ENCODE measurements around the gene KLF13. TPM values are rescaled to one million over a fixed set of nuclear protein-coding genes. Genes with fewer than 3 reads are reported as not detected.

Gene KLF13
- total RNA-seq, 1 donor from 2014 or later = 31.0 TPM

GRCh38 chr15:31308185-31308639 lies 18.4 kb upstream of the KLF13 start:
- Mint-ChIP-seq H3K4me1 (ENCODE audit: low read depth, unreplicated experiment) (no peaks in the 10 kb centered on the region), H3K27ac (ENCODE audit: unreplicated experiment) (no peak overlapping the region), H3K36me3 (ENCODE audit: low read depth, unreplicated experiment) (no peaks in the 10 kb centered on the region), H3K9me3 (ENCODE audit: unreplicated experiment) (no peaks in the 10 kb centered on the region), H3K4me3 (ENCODE audit: unreplicated experiment) (no peak overlapping the region), H3K27me3 (ENCODE audit: low read depth, unreplicated experiment) (peaks cover 58% of the 10 kb centered on the region)
- H3K9me3 ChIP-seq (ENCODE audit: insufficient read depth, low read depth, low read length) = no peaks in the 10 kb centered on the region
- no peak overlapping the region for H3K27ac ChIP-seq (ENCODE audit: low read depth, low read length)
- DNase-seq (ENCODE audit: low read depth) (no peak), FAIRE-seq (no peak)
- no peak overlapping the region for H3K4me2 ChIP-seq (ENCODE audit: low read length)
- TF ChIP-seq EZH2 (IDR thresholded peaks at IDR 0.05; ENCODE audit: insufficient read depth, low read length) = no peak
- TF ChIP-seq, protein P1, sequence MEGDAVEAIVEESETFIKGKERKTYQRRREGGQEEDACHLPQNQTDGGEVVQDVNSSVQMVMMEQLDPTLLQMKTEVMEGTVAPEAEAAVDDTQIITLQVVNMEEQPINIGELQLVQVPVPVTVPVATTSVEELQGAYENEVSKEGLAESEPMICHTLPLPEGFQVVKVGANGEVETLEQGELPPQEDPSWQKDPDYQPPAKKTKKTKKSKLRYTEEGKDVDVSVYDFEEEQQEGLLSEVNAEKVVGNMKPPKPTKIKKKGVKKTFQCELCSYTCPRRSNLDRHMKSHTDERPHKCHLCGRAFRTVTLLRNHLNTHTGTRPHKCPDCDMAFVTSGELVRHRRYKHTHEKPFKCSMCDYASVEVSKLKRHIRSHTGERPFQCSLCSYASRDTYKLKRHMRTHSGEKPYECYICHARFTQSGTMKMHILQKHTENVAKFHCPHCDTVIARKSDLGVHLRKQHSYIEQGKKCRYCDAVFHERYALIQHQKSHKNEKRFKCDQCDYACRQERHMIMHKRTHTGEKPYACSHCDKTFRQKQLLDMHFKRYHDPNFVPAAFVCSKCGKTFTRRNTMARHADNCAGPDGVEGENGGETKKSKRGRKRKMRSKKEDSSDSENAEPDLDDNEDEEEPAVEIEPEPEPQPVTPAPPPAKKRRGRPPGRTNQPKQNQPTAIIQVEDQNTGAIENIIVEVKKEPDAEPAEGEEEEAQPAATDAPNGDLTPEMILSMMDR (IDR thresholded peaks at IDR 0.05; ENCODE audit: insufficient read depth, low read depth, low read length) = no peak
- H3K79me2 ChIP-seq (ENCODE audit: insufficient read depth, low read length) = no peaks in the 10 kb centered on the region
- H3K27me3 ChIP-seq (ENCODE audit: insufficient read depth, low read length) = peaks cover 3% of the 10 kb centered on the region
- no peak overlapping the region for H2AFZ ChIP-seq (ENCODE audit: low read depth, low read length)
- no peak overlapping the region for H3K4me3 ChIP-seq (ENCODE audit: insufficient read depth, low read depth, low read length)
- H3K36me3 ChIP-seq (ENCODE audit: insufficient read depth, low read length) = no peaks in the 10 kb centered on the region
- peaks cover 4% of the 10 kb centered on the region for H3K4me1 ChIP-seq (ENCODE audit: insufficient read depth, low read length)
- H3K9ac ChIP-seq (ENCODE audit: low read length) = no peak overlapping the region
- H4K20me1 ChIP-seq (ENCODE audit: insufficient read depth, low read length) = no peaks in the 10 kb centered on the region

GRCh38 chr15:31309893-31310606 lies 16.6 kb upstream of the KLF13 start:
- Histone ChIP-seq H2AFZ (ENCODE audit: low read depth, low read length) (no peak overlapping the region), H3K9me3 (ENCODE audit: insufficient read depth, low read depth, low read length) (no peaks in the 10 kb centered on the region), H3K79me2 (ENCODE audit: insufficient read depth, low read length) (no peaks in the 10 kb centered on the region), H3K4me2 (ENCODE audit: low read length) (no peak overlapping the region), H3K36me3 (ENCODE audit: insufficient read depth, low read length) (no peaks in the 10 kb centered on the region), H4K20me1 (ENCODE audit: insufficient read depth, low read length) (no peaks in the 10 kb centered on the region), H3K4me1 (ENCODE audit: insufficient read depth, low read length) (peaks cover 4% of the 10 kb centered on the region), H3K9ac (ENCODE audit: low read length) (no peak overlapping the region), H3K4me3 (ENCODE audit: insufficient read depth, low read depth, low read length) (no peak overlapping the region), H3K27ac (ENCODE audit: low read depth, low read length) (no peak overlapping the region), H3K27me3 (ENCODE audit: insufficient read depth, low read length) (peaks cover 3% of the 10 kb centered on the region)
- no peak overlapping the region for H3K4me3 Mint-ChIP-seq (ENCODE audit: unreplicated experiment)
- no peak overlapping the region for H3K27ac Mint-ChIP-seq (ENCODE audit: unreplicated experiment)
- DNase-seq (ENCODE audit: low read depth) (no peak), FAIRE-seq (no peak)
- no peaks in the 10 kb centered on the region for H3K4me1 Mint-ChIP-seq (ENCODE audit: low read depth, unreplicated experiment)
- peaks cover 47% of the 10 kb centered on the region for H3K27me3 Mint-ChIP-seq (ENCODE audit: low read depth, unreplicated experiment)
- no peak for TF ChIP-seq EZH2 (IDR thresholded peaks at IDR 0.05; ENCODE audit: insufficient read depth, low read length)
- TF ChIP-seq, protein P1 (IDR thresholded peaks at IDR 0.05; ENCODE audit: insufficient read depth, low read depth, low read length) = no peak
- H3K9me3 Mint-ChIP-seq (ENCODE audit: unreplicated experiment) = peaks cover 5% of the 10 kb centered on the region
- no peaks in the 10 kb centered on the region for H3K36me3 Mint-ChIP-seq (ENCODE audit: low read depth, unreplicated experiment)

All from astrocyte (in vitro differentiated cells and primary cell).